Left lung (tissue), 10 donors: ENCODE results near the gene HSCB. TPM values are rescaled to one million over a fixed set of nuclear protein-coding genes. Genes with fewer than 3 reads are reported as not detected.
"Not testable (repeated sequence)": the region's sequence is repeated elsewhere in the genome, so short reads cannot be mapped to it uniquely, and the experiment has no call there.

Experiments used
- ATAC-seq: fragments of 200-7000 bp; cut with Tn5 transposase; one replicate; pipeline ENCODE4 v1.9.1; 2020; ENCODE audit warnings: moderate library complexity
- DNase-seq, 4 donors: peaks; one replicate each; pipeline ENCODE4 v3.0.0-alpha.2; 2013 to 2020
- H3K27ac ChIP-seq, 2 donors: fragments of 200-600 bp; sonication (generic) in 1 of 2; one replicate each; pipeline versions ENCODE4 v1.5.0 to v1.8.0; 2020 to 2021
- H3K27me3 ChIP-seq, 2 donors: fragments of 200-600 bp; sonication (generic) in 1 of 2; one replicate each; pipeline versions ENCODE4 v1.5.0 to v1.8.0; 2020 to 2021
- H3K36me3 ChIP-seq, 2 donors: fragments of 200-600 bp; sonication (generic) in 1 of 2; one replicate each; pipeline versions ENCODE4 v1.5.0 to v1.8.0; 2020 to 2021
- H3K4me1 ChIP-seq, 2 donors: fragments of 200-600 bp; one replicate each; pipeline ENCODE4 v1.8.0; 2021
- H3K4me3 ChIP-seq, 2 donors: fragments of 200-600 bp; sonication (generic) in 1 of 2; one replicate each; pipeline versions ENCODE4 v1.5.0 to v1.8.0; 2020 to 2021; ENCODE audit warnings: mild to moderate bottlenecking in 1 of 2
- H3K9me3 ChIP-seq, 2 donors: fragments of 200-600 bp; sonication (generic) in 1 of 2; one replicate each; pipeline versions ENCODE4 v1.5.0 to v1.8.0; 2020 to 2021
- CTCF ChIP-seq, 2 donors: fragments of 200-600 bp; sonication (generic) in 1 of 2; IDR thresholded peaks; one replicate each; pipeline versions ENCODE4 v1.5.0 to v1.8.0; 2021; ENCODE audit warnings: antibody characterized with exemption in 2 of 2
- intact Hi-C, 2 donors: fragments of 100-400 bp; cut with DNase I; formaldehyde crosslinking; loops; one replicate each; pipeline versions ENCODE4 v1.11.2 to v1.14.2; 2022
- polyA plus RNA-seq, 6 donors: library from polyadenylated mRNA; unstranded; fragments of 120-200 nt; gene quantifications; one replicate each; pipeline ENCODE4 v1.2.1, GENCODE V29; 2013; ENCODE audit not compliant: insufficient read length in 6 of 6
- total RNA-seq, 2 donors: library from RNA; stranded (reverse); fragmentation: NEBNext Ultra II Directional; extraction: Animal tissue kit (Norgen Biotek cat#: 25700); gene quantifications; one replicate each; pipeline ENCODE4 v1.2.1, GENCODE V29; 2021
- donor health status: DM: no; HTN: yes; CAD: no.
- donor health status: DM: no; HTN: no; CAD: no.

The HSCB gene
- total and polyA plus RNA-seq, 8 donors: 11.6 to 21.6 (median 20.5) TPM

GRCh38 chr22:28741200-28741784 lies 547 bp upstream of the HSCB start:
- Histone ChIP-seq H3K9me3 (no peaks in the 10 kb centered on the region), H3K27ac (peak overlapping the region; percentile 97 to 99), H3K36me3 (peaks cover 0 to 33% of the 10 kb centered on the region in 2 donors), H3K4me1 (peaks cover 14 to 23% of the 10 kb centered on the region in 2 donors), H3K27me3 (no peaks in the 10 kb centered on the region), H3K4me3 (peak overlapping the region; percentile 93 to 98)
- intact Hi-C loops: no loop called here
- TF ChIP-seq CTCF (IDR thresholded peaks at IDR 0.05): no peak
- DNase-seq: no peak
- no peak for ATAC-seq

GRCh38 chr22:28742562-28742962 lies 723 bp downstream of the HSCB start:
- intact Hi-C loops: no loop called here
- peak in 1 of 4 donors; percentile 91 for DNase-seq
- TF ChIP-seq CTCF (IDR thresholded peaks at IDR 0.05): no peak

GRCh38 chr22:28743852-28744251 lies 2.0 kb downstream of the HSCB start:
- Histone ChIP-seq H3K4me3 (no peak overlapping the region), H3K36me3 (peaks cover 0 to 53% of the 10 kb centered on the region in 2 donors), H3K27ac (peak overlapping the region in 1 of 2 donors; percentile 97), H3K27me3 (no peaks in the 10 kb centered on the region), H3K9me3 (no peaks in the 10 kb centered on the region), H3K4me1 (peaks cover 14 to 28% of the 10 kb centered on the region in 2 donors)
- intact Hi-C loops: no loop called here
- DNase-seq (no peak), ATAC-seq (no peak)
- TF ChIP-seq CTCF (IDR thresholded peaks at IDR 0.05): no peak

More at GRCh38 chr22:28742562-28742962, 723 bp downstream of the HSCB start:
- Histone ChIP-seq H3K27me3 (no peaks in the 10 kb centered on the region), H3K36me3 (peaks cover 0 to 44% of the 10 kb centered on the region in 2 donors), H3K9me3 (no peaks in the 10 kb centered on the region), H3K4me3 (peak overlapping the region; percentile 93 to 98), H3K27ac (peak overlapping the region; percentile 97 to 99), H3K4me1 (peaks cover 14 to 23% of the 10 kb centered on the region in 2 donors)
- ATAC-seq: no peak

GRCh38 chr22:28750471-28750881 lies 8.6 kb downstream of the HSCB start:
- ATAC-seq: no peak
- intact Hi-C loops: no loop called here
- H3K27me3 ChIP-seq: no peaks in the 10 kb centered on the region
- TF ChIP-seq CTCF (IDR thresholded peaks at IDR 0.05): no peak
- no peak overlapping the region for H3K27ac ChIP-seq
- H3K36me3 ChIP-seq: peaks cover 0 to 69% of the 10 kb centered on the region in 2 donors
- DNase-seq: no peak
- no peak overlapping the region for H3K4me3 ChIP-seq
- no peaks in the 10 kb centered on the region for H3K9me3 ChIP-seq
- H3K4me1 ChIP-seq: peaks cover 0 to 5% of the 10 kb centered on the region in 2 donors

GRCh38 chr22:28754512-28754911 lies 12.7 kb downstream of the HSCB start:
- DNase-seq, ATAC-seq, H3K4me3 ChIP-seq, intact Hi-C loops, H3K27me3 ChIP-seq, H3K27ac ChIP-seq, H3K4me1 ChIP-seq, H3K9me3 ChIP-seq: not testable (repeated sequence)
- H3K36me3 ChIP-seq: peaks cover 0 to 31% of the 10 kb centered on the region in 2 donors
